ENCODE data around the gene ERMARD. TPM values are rescaled to one million over a fixed set of nuclear protein-coding genes. Genes with fewer than 3 reads are reported as not detected.
A peak's percentile ranks its signal among the peaks of the same experiment; 100 is the strongest.

Gene ERMARD
- total and polyA plus RNA-seq, 2 donors (not counting 1 experiment from before 2014, with no cell fraction given), result 22.0 to 32.5 TPM

DNA sequence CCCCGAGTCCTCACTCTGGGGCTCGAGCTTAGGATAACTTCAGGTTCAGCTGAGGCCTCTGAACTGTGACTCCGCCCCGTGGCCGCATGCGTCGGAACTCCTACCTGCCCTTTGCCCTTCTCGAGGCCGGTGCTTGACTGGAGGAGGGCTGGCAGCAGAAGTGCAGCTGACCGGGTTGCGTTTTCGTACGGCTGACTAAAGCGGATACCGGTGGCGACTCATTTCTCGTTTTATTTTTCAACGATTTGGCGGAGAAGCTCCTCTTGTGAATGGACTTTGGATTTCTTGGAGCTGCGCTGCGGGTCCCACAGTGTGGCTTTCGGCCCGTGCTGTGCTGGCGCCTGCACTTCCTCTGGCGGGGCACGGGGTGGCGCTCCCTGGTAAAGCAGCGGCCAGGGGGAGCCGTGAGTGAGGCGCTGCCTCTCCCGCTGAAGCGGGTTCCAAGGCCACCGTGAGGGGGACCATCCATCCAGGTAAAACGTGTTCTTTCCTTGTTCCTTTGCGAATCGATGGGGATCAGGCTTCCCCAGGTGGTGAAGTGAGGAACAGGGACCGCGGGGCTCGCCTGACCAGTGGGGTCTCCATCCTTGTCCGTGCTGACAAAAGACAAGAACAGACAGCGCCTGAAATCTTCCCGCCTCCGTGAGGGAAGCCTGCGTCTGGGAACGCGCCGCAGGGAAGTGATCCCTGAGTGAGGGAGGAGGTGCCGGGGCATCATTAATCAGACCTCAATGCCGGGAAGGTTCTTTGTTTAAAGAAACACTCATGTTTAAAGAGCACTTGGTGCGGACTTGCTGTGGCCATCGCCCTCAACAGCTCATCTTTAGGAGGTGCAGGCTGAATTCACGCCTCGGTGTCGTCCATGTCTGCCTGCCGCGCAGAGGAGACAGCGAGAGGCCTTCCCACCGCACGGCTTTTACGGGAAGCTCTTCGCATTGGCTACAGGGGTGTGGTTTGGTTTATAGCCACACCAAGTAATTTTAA lies 38.8 kb downstream of the ERMARD start:
- Histone ChIP-seq H3K27ac (ENCODE audit: insufficient read depth, low read length) (peak overlapping the region; percentile 68), H3K9me3 (ENCODE audit: control insufficient read depth, insufficient read depth, low read depth, low read length) (no peaks in the 10 kb centered on the region), H4K20me1 (ENCODE audit: control insufficient read depth, extremely low read depth, insufficient read depth, low read length) (no peaks in the 10 kb centered on the region), H3K4me1 (ENCODE audit: control insufficient read depth, extremely low read depth, insufficient read depth, low read length) (no peaks in the 10 kb centered on the region), H2AFZ (ENCODE audit: low read length) (peak overlapping the region; percentile 94), H3K4me2 (ENCODE audit: extremely low read depth, insufficient read depth, low read length) (peak overlapping the region; percentile 94), H3K27me3 (ENCODE audit: control insufficient read depth, insufficient read depth, low read length) (no peaks in the 10 kb centered on the region), H3K9ac (ENCODE audit: insufficient read depth, low read length) (peak overlapping the region; percentile 62), H3K4me3 (replicated peaks in 1 of 4; ENCODE audit: control extremely low read depth in 1 of 4, insufficient read depth in 1 of 4, low read depth in 3 of 4, low read length in 4 of 4) (peak overlapping the region; percentile 53 to 64 (median 57)), H3K36me3 (ENCODE audit: control insufficient read depth, insufficient read depth, low read length) (no peaks in the 10 kb centered on the region), H3K79me2 (ENCODE audit: control insufficient read depth, insufficient read depth, low read length) (no peaks in the 10 kb centered on the region)
- TF ChIP-seq, protein P1, sequence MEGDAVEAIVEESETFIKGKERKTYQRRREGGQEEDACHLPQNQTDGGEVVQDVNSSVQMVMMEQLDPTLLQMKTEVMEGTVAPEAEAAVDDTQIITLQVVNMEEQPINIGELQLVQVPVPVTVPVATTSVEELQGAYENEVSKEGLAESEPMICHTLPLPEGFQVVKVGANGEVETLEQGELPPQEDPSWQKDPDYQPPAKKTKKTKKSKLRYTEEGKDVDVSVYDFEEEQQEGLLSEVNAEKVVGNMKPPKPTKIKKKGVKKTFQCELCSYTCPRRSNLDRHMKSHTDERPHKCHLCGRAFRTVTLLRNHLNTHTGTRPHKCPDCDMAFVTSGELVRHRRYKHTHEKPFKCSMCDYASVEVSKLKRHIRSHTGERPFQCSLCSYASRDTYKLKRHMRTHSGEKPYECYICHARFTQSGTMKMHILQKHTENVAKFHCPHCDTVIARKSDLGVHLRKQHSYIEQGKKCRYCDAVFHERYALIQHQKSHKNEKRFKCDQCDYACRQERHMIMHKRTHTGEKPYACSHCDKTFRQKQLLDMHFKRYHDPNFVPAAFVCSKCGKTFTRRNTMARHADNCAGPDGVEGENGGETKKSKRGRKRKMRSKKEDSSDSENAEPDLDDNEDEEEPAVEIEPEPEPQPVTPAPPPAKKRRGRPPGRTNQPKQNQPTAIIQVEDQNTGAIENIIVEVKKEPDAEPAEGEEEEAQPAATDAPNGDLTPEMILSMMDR (conservative IDR thresholded peaks at IDR 0.05 in 1 of 2, IDR thresholded peaks at IDR 0.05 in 1 of 2; ENCODE audit: low read depth in 1 of 2, low read length in 2 of 2), result peak; percentile 95 to 97
- TF ChIP-seq EZH2 (IDR thresholded peaks at IDR 0.05; ENCODE audit: low read length, missing control alignments), result no peak
- peak; percentile 63 to 73 for DNase-seq (ENCODE audit: low read depth in 2 of 2)

GRCh38 chr6:169791721-169792131 lies 40.3 kb downstream of the ERMARD start:
- Histone ChIP-seq H3K4me3 (replicated peaks in 1 of 4; ENCODE audit: control extremely low read depth in 1 of 4, insufficient read depth in 1 of 4, low read depth in 3 of 4, low read length in 4 of 4) (no peak overlapping the region), H3K79me2 (ENCODE audit: control insufficient read depth, insufficient read depth, low read length) (no peaks in the 10 kb centered on the region), H4K20me1 (ENCODE audit: control insufficient read depth, extremely low read depth, insufficient read depth, low read length) (no peaks in the 10 kb centered on the region), H3K27me3 (ENCODE audit: control insufficient read depth, insufficient read depth, low read length) (no peaks in the 10 kb centered on the region), H3K4me1 (ENCODE audit: control insufficient read depth, extremely low read depth, insufficient read depth, low read length) (no peaks in the 10 kb centered on the region), H2AFZ (ENCODE audit: low read length) (no peak overlapping the region), H3K27ac (ENCODE audit: insufficient read depth, low read length) (no peak overlapping the region), H3K9ac (ENCODE audit: insufficient read depth, low read length) (no peak overlapping the region), H3K4me2 (ENCODE audit: extremely low read depth, insufficient read depth, low read length) (no peak overlapping the region), H3K36me3 (ENCODE audit: control insufficient read depth, insufficient read depth, low read length) (no peaks in the 10 kb centered on the region), H3K9me3 (ENCODE audit: control insufficient read depth, insufficient read depth, low read depth, low read length) (no peaks in the 10 kb centered on the region)
- DNase-seq (ENCODE audit: low read depth in 2 of 2), result peak in 1 of 2 donors; percentile 25
- no peak for TF ChIP-seq EZH2 (IDR thresholded peaks at IDR 0.05; ENCODE audit: low read length, missing control alignments)
- TF ChIP-seq, protein P1 (conservative IDR thresholded peaks at IDR 0.05 in 1 of 2, IDR thresholded peaks at IDR 0.05 in 1 of 2; ENCODE audit: low read depth in 1 of 2, low read length in 2 of 2), result no peak

- H3K9ac ChIP-seq (ENCODE audit: insufficient read depth, low read length), result no peak overlapping the region
- H3K9me3 ChIP-seq (ENCODE audit: control insufficient read depth, insufficient read depth, low read depth, low read length), result no peaks in the 10 kb centered on the region
- H3K4me2 ChIP-seq (ENCODE audit: extremely low read depth, insufficient read depth, low read length), result no peak overlapping the region
- no peaks in the 10 kb centered on the region for H3K36me3 ChIP-seq (ENCODE audit: control insufficient read depth, insufficient read depth, low read length)
- H2AFZ ChIP-seq (ENCODE audit: low read length), result no peak overlapping the region
- H3K27me3 ChIP-seq (ENCODE audit: control insufficient read depth, insufficient read depth, low read length), result no peaks in the 10 kb centered on the region
- H3K4me3 ChIP-seq (replicated peaks in 1 of 4; ENCODE audit: control extremely low read depth in 1 of 4, insufficient read depth in 1 of 4, low read depth in 3 of 4, low read length in 4 of 4), result no peak overlapping the region
- no peak for DNase-seq (ENCODE audit: low read depth in 2 of 2)
- H3K4me1 ChIP-seq (ENCODE audit: control insufficient read depth, extremely low read depth, insufficient read depth, low read length), result no peaks in the 10 kb centered on the region
- H3K27ac ChIP-seq (ENCODE audit: insufficient read depth, low read length), result no peak overlapping the region
- no peaks in the 10 kb centered on the region for H3K79me2 ChIP-seq (ENCODE audit: control insufficient read depth, insufficient read depth, low read length)
- H4K20me1 ChIP-seq (ENCODE audit: control insufficient read depth, extremely low read depth, insufficient read depth, low read length), result no peaks in the 10 kb centered on the region
- no peak for TF ChIP-seq EZH2 (IDR thresholded peaks at IDR 0.05; ENCODE audit: low read length, missing control alignments)
- TF ChIP-seq, protein P1 (conservative IDR thresholded peaks at IDR 0.05 in 1 of 2, IDR thresholded peaks at IDR 0.05 in 1 of 2; ENCODE audit: low read depth in 1 of 2, low read length in 2 of 2), result no peak
Measured at GRCh38 chr6:169792306-169793015, 41.0 kb downstream of the ERMARD start.
